Loucy (cell line): Measurements from ENCODE around the gene P2RX3.

Experiments
- H2AFZ ChIP-seq: fragments of 200-600 bp; sonication (generic); 2 replicates; pipeline ENCODE4 v1.6.0; 2016; ENCODE audit warnings: antibody characterized with exemption, mild to moderate bottlenecking, low read length, moderate library complexity
- H3F3A ChIP-seq: fragments of 200-600 bp; 2 replicates; pipeline ENCODE4 v1.6.0; 2016; ENCODE audit warnings: antibody characterized with exemption, low read depth, mild to moderate bottlenecking
- H3K27me3 ChIP-seq: fragments of 200-600 bp; sonication (generic); 2 replicates; pipeline ENCODE4 v1.6.1; 2014; ENCODE audit warnings: low read length, mild to moderate bottlenecking; ENCODE audit not compliant: insufficient read depth, poor library complexity, severe bottlenecking
- H3K36me3 ChIP-seq: fragments of 200-600 bp; sonication (generic); 2 replicates; pipeline ENCODE4 v1.6.1; 2016; ENCODE audit warnings: low read length; ENCODE audit not compliant: insufficient read depth
- H3K4me1 ChIP-seq: fragments of 200-600 bp; sonication (generic); 2 replicates; pipeline ENCODE4 v1.5.1; 2014; ENCODE audit warnings: low read length, mild to moderate bottlenecking; ENCODE audit not compliant: insufficient read depth, poor library complexity, severe bottlenecking
- H3K4me2 ChIP-seq: fragments of 200-600 bp; sonication (generic); 2 replicates; pipeline ENCODE4 v1.6.0; 2014; ENCODE audit warnings: antibody characterized with exemption, low read length, low read depth, mild to moderate bottlenecking; ENCODE audit not compliant: poor library complexity, severe bottlenecking
- H3K4me3 ChIP-seq: fragments of 200-600 bp; sonication (generic); 2 replicates; pipeline ENCODE4 v1.5.1; 2014; ENCODE audit warnings: low read length, mild to moderate bottlenecking, mixed read lengths; ENCODE audit not compliant: poor library complexity, severe bottlenecking
- H3K79me2 ChIP-seq: fragments of 200-600 bp; sonication (generic); 2 replicates; pipeline ENCODE4 v1.6.1; 2014; ENCODE audit warnings: low read length; ENCODE audit not compliant: insufficient read depth
- H3K9ac ChIP-seq: fragments of 200-600 bp; sonication (generic); 2 replicates; pipeline ENCODE4 v1.6.0; 2014; ENCODE audit warnings: mild to moderate bottlenecking, low read depth, low read length, moderate library complexity; ENCODE audit not compliant: poor library complexity, severe bottlenecking
- H3K9me2 ChIP-seq: fragments of 200-600 bp; sonication (generic); replicated peaks from 2 replicates; pipeline ENCODE4 v1.6.1; 2016; ENCODE audit warnings: low read depth, low read length, mixed read lengths
- H3K9me3 ChIP-seq: fragments of 200-600 bp; sonication (generic); 2 replicates; pipeline ENCODE4 v1.6.1; 2014; ENCODE audit warnings: mild to moderate bottlenecking, antibody characterized with exemption, low read length, low read depth; ENCODE audit not compliant: insufficient read depth
- H4K20me1 ChIP-seq: fragments of 200-600 bp; sonication (generic); 2 replicates; pipeline ENCODE4 v1.6.0; 2014; ENCODE audit warnings: antibody characterized with exemption, low read length, mild to moderate bottlenecking; ENCODE audit not compliant: insufficient read depth, poor library complexity, severe bottlenecking
- CTCF ChIP-seq: fragments of 200-600 bp; sonication (generic); conservative IDR thresholded peaks from 2 replicates; pipeline ENCODE4 v1.5.1; 2014; ENCODE audit warnings: mild to moderate bottlenecking, antibody characterized with exemption, low read length
- EZH2phosphoT487 ChIP-seq: fragments of 200-600 bp; IDR thresholded peaks from 2 replicates; pipeline ENCODE4 v1.6.1; 2018; ENCODE audit warnings: antibody characterized with exemption, mild to moderate bottlenecking, moderate library complexity, borderline replicate concordance

Gene P2RX3

GRCh38 chr11:57312511-57313021 lies 25.6 kb upstream of the P2RX3 start:
- Histone ChIP-seq H3K79me2 (no peaks in the 10 kb centered on the region), H3K36me3 (0 out of 2 replicates have a peak, but pooled peaks cover 3% of the 10 kb centered on the region), H2AFZ (no peak overlapping the region), H3K4me1 (peaks cover 31% of the 10 kb centered on the region), H3K9me3 (no peaks in the 10 kb centered on the region), H4K20me1 (no peaks in the 10 kb centered on the region), H3K27me3 (no peaks in the 10 kb centered on the region), H3K9ac (no peak overlapping the region), H3K9me2 (no peaks in the 10 kb centered on the region), H3K4me2 (no peak overlapping the region), H3K4me3 (no peak overlapping the region), H3F3A (no peaks in the 10 kb centered on the region)
- TF ChIP-seq EZH2phosphoT487 (no peak), CTCF (no peak)

DNA sequence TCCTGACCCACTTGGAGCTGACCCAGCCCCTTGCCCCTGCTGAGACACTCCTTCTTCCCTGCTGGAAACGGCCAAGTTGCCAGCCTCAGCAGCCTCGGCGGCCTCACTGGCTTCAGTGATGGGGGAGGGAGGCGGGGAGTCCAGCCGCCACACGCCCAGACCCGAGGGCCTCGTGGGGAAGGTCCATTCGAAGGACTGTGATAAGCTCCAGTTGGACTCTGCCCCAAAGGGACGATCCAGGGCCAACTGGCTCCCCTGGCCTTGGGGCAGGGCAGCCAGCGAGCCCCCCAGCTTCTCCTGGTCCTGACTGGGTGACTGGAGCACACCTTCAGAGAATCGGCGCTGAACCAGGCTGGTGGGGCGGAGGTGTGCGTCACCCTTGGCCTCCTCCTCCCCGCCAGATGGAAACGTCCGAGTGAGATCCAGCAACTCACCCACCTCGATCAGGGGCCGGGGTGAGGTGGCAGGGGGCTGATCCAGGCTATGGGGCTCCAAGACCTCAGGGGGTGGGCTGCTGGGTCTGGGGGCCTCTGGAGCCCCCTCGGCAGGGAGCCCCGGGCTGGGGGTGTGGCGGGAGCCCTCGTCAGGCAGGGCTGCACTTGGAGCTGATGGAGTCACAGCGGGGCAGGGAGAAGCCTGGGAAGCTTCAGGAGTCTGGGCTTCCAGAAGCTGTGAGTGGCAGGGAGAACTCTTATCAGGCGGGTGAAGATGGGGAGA lies 24.9 kb upstream of the P2RX3 start:
- H3K4me1 ChIP-seq = peaks cover 31% of the 10 kb centered on the region
- H3K4me2 ChIP-seq = no peak overlapping the region

DNA sequence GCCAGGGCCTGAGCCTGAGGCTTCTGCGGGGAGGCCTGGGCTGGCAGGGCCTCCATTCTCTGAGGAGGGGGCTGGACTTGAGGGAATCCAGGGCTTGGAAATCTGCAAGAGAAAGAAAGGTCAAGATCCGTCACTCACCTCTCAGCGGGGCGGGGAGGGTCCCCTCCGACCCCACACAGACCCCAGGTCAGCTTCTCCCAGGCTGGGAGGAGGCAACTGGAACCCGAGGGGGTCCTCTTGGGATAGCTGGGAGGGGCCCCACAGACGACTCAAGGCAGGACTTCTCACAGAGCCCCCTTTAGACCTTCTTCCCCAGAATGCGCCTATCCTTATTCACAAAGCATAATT lies 24.4 kb upstream of the P2RX3 start:
- H3K4me1 ChIP-seq = peaks cover 31% of the 10 kb centered on the region
- no peak overlapping the region for H3K4me2 ChIP-seq
- 0 out of 2 replicates have a peak, but pooled peaks cover 5% of the 10 kb centered on the region for H3K36me3 ChIP-seq
- H3K9ac ChIP-seq = no peak overlapping the region
- TF ChIP-seq EZH2phosphoT487 = no peak
- TF ChIP-seq CTCF = no peak
- no peak overlapping the region for H3K4me3 ChIP-seq
- no peaks in the 10 kb centered on the region for H3K27me3 ChIP-seq
- H2AFZ ChIP-seq = no peak overlapping the region
- H3K9me3 ChIP-seq = no peaks in the 10 kb centered on the region
- no peaks in the 10 kb centered on the region for H3K79me2 ChIP-seq
- H4K20me1 ChIP-seq = no peaks in the 10 kb centered on the region
- H3F3A ChIP-seq = no peaks in the 10 kb centered on the region
- no peaks in the 10 kb centered on the region for H3K9me2 ChIP-seq

More for the DNA sequence above, 24.9 kb upstream of the P2RX3 start:
- Histone ChIP-seq H2AFZ (no peak overlapping the region), H3K9me3 (no peaks in the 10 kb centered on the region), H3K79me2 (no peaks in the 10 kb centered on the region), H3K9me2 (no peaks in the 10 kb centered on the region), H3F3A (no peaks in the 10 kb centered on the region), H3K36me3 (0 out of 2 replicates have a peak, but pooled peaks cover 5% of the 10 kb centered on the region), H3K9ac (no peak overlapping the region), H3K4me3 (no peak overlapping the region), H3K27me3 (no peaks in the 10 kb centered on the region), H4K20me1 (no peaks in the 10 kb centered on the region)
- TF ChIP-seq CTCF (no peak), EZH2phosphoT487 (no peak)
